Measurements from ENCODE around the gene BPIFA3. TPM values are rescaled to one million over a fixed set of nuclear protein-coding genes. Genes with fewer than 3 reads are reported as not detected.

BPIFA3 gene
- total RNA-seq, 1 experiment from 2014 or later: not detected

GRCh38 chr20:33172781-33173180 is 44.4 kb upstream of the BPIFA3 start:
- H4K20me1 ChIP-seq (ENCODE audit: insufficient read depth): no peaks in the 10 kb centered on the region
- POLR2A ChIA-PET (ENCODE audit: unreplicated experiment): no interaction called here
- intact Hi-C loops (cut with micrococcal nuclease; ENCODE audit: unreplicated experiment): no loop called here
- H2AFZ ChIP-seq: no peak overlapping the region
- H3K27me3 ChIP-seq (ENCODE audit: insufficient read depth, low read depth): no peaks in the 10 kb centered on the region
- H3K4me2 ChIP-seq: no peak overlapping the region
- H3K4me3 ChIP-seq: no peak overlapping the region
- H3K79me2 ChIP-seq (ENCODE audit: low read depth): no peaks in the 10 kb centered on the region
- peak in 1 of 2 experiments; percentile 26 for DNase-seq
- H3K27ac ChIP-seq: no peak overlapping the region
- H3K9me3 ChIP-seq (ENCODE audit: insufficient read depth, low read depth): no peaks in the 10 kb centered on the region; the same call in 1 of the 2 replicates
- H3K9me2 ChIP-seq (ENCODE audit: insufficient read depth): no peaks in the 10 kb centered on the region
- CTCF ChIA-PET: no interaction called here
- H3K36me3 ChIP-seq (ENCODE audit: low read depth): no peaks in the 10 kb centered on the region
- 0 out of 2 replicates have a peak, but pooled peaks cover 3% of the 10 kb centered on the region for H3K4me1 ChIP-seq (replicated peaks; ENCODE audit: insufficient read depth)
- H3F3A ChIP-seq (ENCODE audit: insufficient read depth, low read depth): no peaks in the 10 kb centered on the region
- no TSS peak for BruUV-seq (replicated peaks)
- TF ChIP-seq CTCF (conservative IDR thresholded peaks at IDR 0.05) (no peak), EZH2 (IDR thresholded peaks at IDR 0.05; ENCODE audit: low read depth) (no peak)

- H3K9me3 ChIP-seq (ENCODE audit: insufficient read depth, low read depth): no peaks in the 10 kb centered on the region
- CTCF ChIA-PET: no interaction called here
- no peak overlapping the region for H2AFZ ChIP-seq
- no peak overlapping the region for H3K4me3 ChIP-seq
- H3K9me2 ChIP-seq (ENCODE audit: insufficient read depth): no peaks in the 10 kb centered on the region
- DNase-seq: peak in 1 of 2 experiments; percentile 46
- intact Hi-C loops (cut with micrococcal nuclease; ENCODE audit: unreplicated experiment): no loop called here
- no peaks in the 10 kb centered on the region for H3K27me3 ChIP-seq (ENCODE audit: insufficient read depth, low read depth)
- no peak overlapping the region for H3K4me2 ChIP-seq
- no peaks in the 10 kb centered on the region for H3K36me3 ChIP-seq (ENCODE audit: low read depth)
- TF ChIP-seq EZH2 (IDR thresholded peaks at IDR 0.05; ENCODE audit: low read depth) (no peak), CTCF (conservative IDR thresholded peaks at IDR 0.05) (no peak)
- no peak overlapping the region for H3K27ac ChIP-seq
- POLR2A ChIA-PET (ENCODE audit: unreplicated experiment): no interaction called here
- H3K79me2 ChIP-seq (ENCODE audit: low read depth): no peaks in the 10 kb centered on the region
- H3K4me1 ChIP-seq (replicated peaks; ENCODE audit: insufficient read depth): peaks cover 18% of the 10 kb centered on the region
- H3F3A ChIP-seq (ENCODE audit: insufficient read depth, low read depth): 0 out of 2 replicates have a peak, but pooled peaks cover 3% of the 10 kb centered on the region
- H4K20me1 ChIP-seq (ENCODE audit: insufficient read depth): no peaks in the 10 kb centered on the region
- no TSS peak for BruUV-seq (replicated peaks)
These were observed 42.0 kb upstream of the BPIFA3 start for GRCh38 chr20:33175123-33175522.

- Histone ChIP-seq H3K4me3 (no peak overlapping the region), H3K4me1 (replicated peaks; ENCODE audit: insufficient read depth) (peaks cover 18% of the 10 kb centered on the region), H3K4me2 (no peak overlapping the region), H3K9me2 (ENCODE audit: insufficient read depth) (no peaks in the 10 kb centered on the region), H2AFZ (no peak overlapping the region), H3K27me3 (ENCODE audit: insufficient read depth, low read depth) (no peaks in the 10 kb centered on the region), H3K9me3 (ENCODE audit: insufficient read depth, low read depth) (no peaks in the 10 kb centered on the region), H3F3A (ENCODE audit: insufficient read depth, low read depth) (0 out of 2 replicates have a peak, but pooled peaks cover 3% of the 10 kb centered on the region), H3K27ac (no peak overlapping the region), H3K79me2 (ENCODE audit: low read depth) (no peaks in the 10 kb centered on the region), H3K36me3 (ENCODE audit: low read depth) (no peaks in the 10 kb centered on the region), H4K20me1 (ENCODE audit: insufficient read depth) (no peaks in the 10 kb centered on the region)
- ChIA-PET CTCF (no interaction called here), POLR2A (ENCODE audit: unreplicated experiment) (no interaction called here)
- no peak for DNase-seq
- intact Hi-C loops (cut with micrococcal nuclease; ENCODE audit: unreplicated experiment): no loop called here
- TF ChIP-seq EZH2 (IDR thresholded peaks at IDR 0.05; ENCODE audit: low read depth): no peak
- TF ChIP-seq CTCF (conservative IDR thresholded peaks at IDR 0.05): no peak
- BruUV-seq (replicated peaks): no TSS peak
These were observed 41.1 kb upstream of the BPIFA3 start for GRCh38 chr20:33176101-33176500.
